Fibroblast of pulmonary artery (primary cell): ENCODE data around the gene DNLZ.

Experiments
- DNase-seq: peaks from one replicate; pipeline ENCODE4 v3.0.0-alpha.2; 2010; ENCODE audit warnings: low read depth
- H3K4me3 ChIP-seq: replicated peaks from 2 replicates; pipeline ENCODE4 v1.5.1; 2011; ENCODE audit warnings: low read depth, mild to moderate bottlenecking, control low read depth, low read length, moderate library complexity
- TF ChIP-seq, protein P1 (sequence below): IDR thresholded peaks from 2 replicates; pipeline ENCODE4 v1.5.1; 2011; ENCODE audit warnings: mild to moderate bottlenecking, control low read depth, low read length, inconsistent platforms; ENCODE audit errors: missing control alignments

DNLZ gene

DNA sequence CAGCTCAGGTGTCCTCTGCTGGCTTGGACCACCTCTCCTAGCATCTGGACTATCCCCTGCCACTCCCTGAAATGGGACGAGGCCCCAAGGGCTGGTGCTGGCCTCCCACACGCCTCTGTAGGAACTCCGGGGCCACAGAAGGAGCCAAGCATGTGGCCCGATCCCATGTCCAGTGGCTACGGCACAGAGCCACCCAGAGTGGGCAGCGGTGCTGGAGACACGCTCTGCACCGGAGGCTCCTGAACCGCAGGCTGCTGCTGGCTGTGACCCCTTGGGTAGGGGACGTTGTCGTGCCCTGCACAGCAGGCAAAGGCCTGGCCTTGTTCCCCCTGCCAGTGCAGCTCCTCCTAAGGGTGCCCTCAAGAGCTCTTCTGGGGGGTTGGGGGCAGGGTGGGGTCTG lies 16.3 kb upstream of the DNLZ start:
- TF ChIP-seq, protein P1, sequence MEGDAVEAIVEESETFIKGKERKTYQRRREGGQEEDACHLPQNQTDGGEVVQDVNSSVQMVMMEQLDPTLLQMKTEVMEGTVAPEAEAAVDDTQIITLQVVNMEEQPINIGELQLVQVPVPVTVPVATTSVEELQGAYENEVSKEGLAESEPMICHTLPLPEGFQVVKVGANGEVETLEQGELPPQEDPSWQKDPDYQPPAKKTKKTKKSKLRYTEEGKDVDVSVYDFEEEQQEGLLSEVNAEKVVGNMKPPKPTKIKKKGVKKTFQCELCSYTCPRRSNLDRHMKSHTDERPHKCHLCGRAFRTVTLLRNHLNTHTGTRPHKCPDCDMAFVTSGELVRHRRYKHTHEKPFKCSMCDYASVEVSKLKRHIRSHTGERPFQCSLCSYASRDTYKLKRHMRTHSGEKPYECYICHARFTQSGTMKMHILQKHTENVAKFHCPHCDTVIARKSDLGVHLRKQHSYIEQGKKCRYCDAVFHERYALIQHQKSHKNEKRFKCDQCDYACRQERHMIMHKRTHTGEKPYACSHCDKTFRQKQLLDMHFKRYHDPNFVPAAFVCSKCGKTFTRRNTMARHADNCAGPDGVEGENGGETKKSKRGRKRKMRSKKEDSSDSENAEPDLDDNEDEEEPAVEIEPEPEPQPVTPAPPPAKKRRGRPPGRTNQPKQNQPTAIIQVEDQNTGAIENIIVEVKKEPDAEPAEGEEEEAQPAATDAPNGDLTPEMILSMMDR = no peak
- no peak overlapping the region for H3K4me3 ChIP-seq
- no peak for DNase-seq

DNA sequence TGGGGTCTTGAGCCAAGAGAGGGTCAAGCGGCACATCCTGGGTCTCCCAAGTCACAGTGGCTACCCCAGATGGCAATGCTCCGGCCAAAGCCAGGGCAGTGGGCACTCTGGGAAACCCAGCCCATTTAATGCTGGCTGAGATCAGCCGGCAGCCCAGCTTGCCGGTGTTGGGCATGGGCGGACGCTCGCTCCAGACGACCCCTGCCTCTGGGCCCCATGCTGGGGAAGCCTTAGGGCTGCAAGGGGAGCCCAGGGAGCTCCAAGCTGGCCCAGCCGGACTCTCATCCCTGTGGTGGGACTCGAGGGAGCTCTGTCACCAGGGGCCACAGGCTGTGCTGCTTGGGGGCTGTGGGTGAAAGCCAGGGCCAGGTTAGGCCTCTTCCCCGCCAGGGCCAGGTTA lies 15.9 kb upstream of the DNLZ start:
- TF ChIP-seq, protein P1 = no peak
- no peak overlapping the region for H3K4me3 ChIP-seq
- no peak for DNase-seq

DNA sequence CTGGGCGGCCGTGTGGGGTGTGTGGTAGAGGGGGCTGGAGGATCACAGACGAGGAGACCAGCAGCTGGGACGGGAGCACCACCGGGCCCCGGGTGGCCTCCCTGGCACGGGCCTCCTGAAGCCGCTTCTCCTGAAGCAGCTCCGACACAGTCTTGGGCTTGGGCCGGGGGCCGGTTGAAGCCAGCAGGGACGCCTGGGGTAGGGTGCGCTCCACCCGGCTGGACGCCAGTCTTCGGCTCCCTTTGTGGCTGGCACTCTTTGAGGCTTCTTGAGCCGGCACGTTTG lies 15.4 kb upstream of the DNLZ start:
- TF ChIP-seq, protein P1 = no peak
- no peak overlapping the region for H3K4me3 ChIP-seq
- no peak for DNase-seq

DNA sequence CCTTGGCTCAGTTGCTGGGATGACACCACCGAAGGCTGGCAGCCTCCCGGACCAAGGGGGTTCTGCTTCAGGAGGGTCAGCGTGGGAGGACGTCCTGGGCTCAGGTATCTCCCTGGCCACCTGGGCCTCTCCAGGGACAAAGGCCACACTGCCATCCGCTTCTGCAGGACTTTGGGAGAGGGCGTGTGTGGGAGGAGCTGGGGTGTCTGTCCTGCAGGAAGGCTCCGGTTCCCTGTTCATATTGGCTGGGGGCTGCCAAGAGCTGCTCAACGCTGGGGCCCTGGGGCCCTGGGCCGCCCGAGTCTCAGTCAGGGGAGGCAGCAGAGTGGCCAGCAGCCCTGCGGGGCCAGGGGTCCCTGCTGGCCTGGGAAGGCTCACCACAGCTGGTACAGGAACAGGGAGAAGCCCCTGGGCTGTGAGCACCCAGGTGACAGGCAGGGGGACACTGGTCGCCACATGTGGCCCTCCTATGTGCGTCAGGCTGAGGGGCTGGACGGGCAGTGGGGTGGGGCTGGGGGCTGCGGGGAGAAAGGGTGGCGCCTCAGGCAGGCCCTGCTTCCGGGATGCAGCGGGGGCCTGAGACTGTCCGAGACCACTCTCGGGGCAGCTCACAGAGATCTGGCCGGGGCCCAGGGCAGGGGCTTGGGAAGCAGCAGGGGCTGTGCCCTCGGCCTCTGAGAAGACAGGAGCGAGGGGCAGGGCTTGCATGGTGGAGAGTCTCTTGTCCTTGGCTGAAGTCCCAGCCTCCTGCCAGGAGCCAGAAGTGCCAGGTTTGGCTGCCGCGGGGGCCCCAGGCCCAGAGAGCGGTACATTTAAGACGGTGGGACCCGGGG lies 14.8 kb upstream of the DNLZ start:
- DNase-seq = no peak
- TF ChIP-seq, protein P1 = no peak
- no peak overlapping the region for H3K4me3 ChIP-seq

DNA sequence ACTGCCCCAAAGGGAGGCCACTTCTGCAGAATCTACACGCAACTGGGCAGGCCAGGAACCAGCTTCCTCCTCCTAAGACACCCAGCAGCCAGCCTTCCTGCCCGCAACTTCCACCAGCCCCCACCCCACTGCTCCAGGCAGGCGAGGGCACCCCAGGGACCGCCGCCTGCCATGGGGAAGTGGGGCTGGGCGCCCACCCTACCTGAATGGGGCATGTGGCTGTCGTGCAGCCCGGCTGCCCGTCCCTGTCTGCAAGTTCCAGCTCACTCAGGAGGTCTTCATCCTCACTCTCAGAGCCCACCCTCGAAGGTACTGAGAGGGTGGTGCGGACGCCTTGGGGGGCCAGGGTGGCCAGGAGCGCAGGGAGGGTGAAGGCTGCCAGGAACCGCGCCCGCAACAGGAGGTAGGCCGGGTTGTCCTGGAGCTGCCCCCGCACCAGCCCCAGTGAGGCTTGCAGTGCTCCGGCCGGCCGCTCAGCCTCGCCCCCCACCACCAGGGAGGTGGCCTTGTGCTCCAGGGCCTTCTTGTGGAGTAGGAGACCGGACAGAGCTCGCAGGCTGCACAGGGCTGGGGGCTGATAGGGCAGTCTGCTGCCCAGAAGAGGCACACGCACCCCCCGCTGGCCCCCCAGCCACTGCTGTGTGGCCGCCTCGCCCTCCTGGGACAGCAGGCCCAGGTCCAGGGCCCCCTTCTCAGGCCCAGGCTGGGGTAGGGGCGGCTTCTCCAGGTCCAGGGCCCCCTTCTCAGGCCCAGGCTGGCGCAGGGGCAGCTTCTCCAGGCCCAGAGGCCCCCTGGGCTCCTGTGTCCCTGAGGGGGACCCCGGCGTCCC lies 14.0 kb upstream of the DNLZ start:
- H3K4me3 ChIP-seq = no peak overlapping the region
- no peak for DNase-seq

DNA sequence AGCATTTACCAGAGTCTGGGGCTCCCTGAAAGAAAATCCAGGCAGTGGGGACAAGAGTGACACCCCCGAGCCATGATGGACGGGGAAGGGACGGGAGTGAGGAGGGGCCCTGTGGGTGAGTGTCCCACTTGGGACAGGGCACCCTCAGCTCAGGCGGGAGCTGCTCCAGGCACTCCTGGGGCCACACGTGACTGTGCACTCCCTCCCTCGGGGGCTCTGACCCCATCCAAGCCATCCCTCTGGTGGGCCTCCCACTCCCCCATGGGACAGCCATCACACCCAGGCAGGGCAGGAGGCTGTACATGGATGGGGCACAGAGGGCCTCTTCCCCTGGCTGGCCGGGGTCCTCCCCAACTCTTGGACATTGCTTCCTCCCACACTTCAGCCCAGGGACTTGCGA lies 12.9 kb upstream of the DNLZ start:
- TF ChIP-seq, protein P1 = no peak
- H3K4me3 ChIP-seq = no peak overlapping the region

More for the DNA sequence above, 14.0 kb upstream of the DNLZ start:
- TF ChIP-seq, protein P1 = no peak

More for the DNA sequence above, 12.9 kb upstream of the DNLZ start:
- no peak for DNase-seq
